CD4-positive, alpha-beta T cell treated with Interleukin-6 for 4 hours (primary cell): ENCODE results near the gene MYO10.

Experiments used
- DNase-seq: peaks from one replicate; pipeline ENCODE4 v3.0.0-alpha.2; 2020; ENCODE audit warnings: mixed read lengths

MYO10 gene

DNA sequence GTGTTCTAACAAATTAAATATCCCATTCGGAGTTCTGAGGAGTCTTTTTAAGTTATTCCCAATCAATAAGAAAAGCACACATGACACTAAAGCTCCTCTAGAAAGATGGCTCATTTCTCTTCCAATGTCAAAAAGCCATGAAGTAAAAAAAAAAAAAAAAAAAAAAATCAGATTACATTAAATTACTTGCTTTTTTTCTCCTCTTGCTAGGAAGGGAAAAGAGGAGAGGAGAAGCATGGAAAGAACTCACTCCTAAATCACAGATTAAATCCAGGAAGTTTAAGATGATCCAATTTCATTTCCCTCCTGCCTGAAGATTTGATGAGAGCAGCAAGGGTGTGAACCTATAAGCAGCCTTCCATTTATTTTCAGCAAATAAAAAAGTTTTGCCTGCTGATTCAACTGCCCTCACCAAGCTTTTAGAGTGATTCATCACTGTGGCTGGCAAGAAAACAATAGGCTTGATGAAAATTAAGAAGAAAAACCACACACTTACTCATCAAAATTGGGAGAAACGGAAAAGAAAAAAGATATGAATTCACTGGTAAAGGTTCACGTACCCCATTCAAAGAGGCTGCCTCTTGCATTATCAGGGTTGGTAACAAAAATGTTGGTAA is 19.7 kb downstream of the MYO10 start:
- DNase-seq = no peak

DNA sequence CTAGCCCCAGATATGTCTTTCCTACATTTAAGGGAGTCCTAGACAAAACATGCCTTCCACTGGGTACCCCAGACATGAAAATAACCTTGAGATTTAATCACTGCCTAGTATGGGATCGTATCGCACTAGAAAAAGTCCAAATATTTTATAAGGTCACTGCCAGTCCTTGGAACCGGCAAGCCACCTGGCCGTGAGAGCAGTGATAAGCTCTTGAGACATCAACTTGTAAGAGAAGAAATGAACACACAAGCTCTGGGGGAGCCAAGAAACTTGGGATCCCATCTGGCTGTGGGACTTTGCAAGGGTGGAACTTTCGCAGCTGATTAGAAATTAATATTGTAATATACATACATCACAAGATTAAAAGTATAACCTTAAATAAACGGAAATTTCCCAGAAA is 21.5 kb downstream of the MYO10 start:
- DNase-seq = no peak

- no peak for DNase-seq
These were observed 22.0 kb downstream of the MYO10 start for GRCh38 chr5:16914108-16914435.

DNA sequence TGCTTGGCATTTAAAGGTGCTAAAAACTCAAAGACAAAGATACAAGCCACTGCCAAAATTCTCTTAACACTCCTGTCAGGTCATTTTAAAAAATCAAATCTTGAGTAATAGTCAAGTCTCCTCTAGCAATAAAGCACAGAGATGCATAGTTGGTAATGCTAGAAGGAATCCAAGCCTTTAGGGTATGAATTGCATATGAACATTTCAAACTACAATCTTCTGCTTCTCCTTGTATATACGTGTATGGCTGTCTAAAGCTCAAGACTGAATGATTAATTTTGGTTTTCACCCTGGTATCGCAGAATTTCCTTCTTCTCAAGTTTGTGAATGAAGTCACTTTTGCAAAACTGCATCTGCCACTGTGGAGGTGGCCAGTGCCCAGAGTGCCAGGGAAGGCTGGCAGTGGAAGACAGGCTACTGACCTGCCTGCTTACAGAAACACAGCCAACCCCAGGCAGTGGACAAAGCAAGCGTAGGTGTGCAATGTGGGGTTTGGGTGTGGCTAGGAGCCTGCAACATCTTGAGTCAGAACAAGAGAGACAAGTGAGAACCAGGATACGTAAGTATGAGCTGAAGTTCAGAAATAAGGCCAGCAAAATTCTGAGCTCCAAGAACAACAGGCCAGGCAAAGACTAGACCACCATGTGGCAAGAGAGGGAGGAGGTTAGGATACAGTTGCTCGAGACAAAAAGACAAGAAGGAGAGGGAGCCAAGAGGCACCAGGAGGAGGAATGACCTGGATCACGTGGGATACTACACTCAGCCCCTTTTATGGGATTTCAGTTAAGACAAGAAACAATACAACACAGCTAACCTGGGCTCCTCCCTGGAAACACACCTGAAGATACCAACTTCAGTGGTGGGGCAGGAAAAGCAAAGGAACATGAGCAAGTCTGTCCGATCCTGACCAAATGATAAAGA is 22.6 kb downstream of the MYO10 start:
- no peak for DNase-seq

GRCh38 chr5:16912080-16912479 is 24.0 kb downstream of the MYO10 start:
- DNase-seq = no peak

DNA sequence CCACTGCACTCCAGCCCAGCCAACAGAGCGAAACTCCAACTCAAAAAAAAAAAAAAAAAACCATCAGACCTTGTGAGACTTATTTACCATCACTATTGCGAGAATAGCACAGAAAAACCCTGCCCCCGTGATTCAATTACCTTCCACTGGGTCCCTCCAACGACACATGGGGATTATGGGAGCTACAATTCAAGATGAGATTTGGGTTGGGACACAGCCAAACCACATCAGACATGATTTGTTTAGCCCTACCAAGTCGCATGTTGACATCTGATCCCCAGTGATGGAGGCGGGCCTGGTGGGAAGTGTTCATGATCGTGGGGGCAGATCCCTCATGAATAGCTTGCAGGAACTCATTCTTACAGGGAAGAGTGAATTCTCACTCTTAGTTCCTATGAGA is 26.6 kb downstream of the MYO10 start:
- DNase-seq = no peak

DNA sequence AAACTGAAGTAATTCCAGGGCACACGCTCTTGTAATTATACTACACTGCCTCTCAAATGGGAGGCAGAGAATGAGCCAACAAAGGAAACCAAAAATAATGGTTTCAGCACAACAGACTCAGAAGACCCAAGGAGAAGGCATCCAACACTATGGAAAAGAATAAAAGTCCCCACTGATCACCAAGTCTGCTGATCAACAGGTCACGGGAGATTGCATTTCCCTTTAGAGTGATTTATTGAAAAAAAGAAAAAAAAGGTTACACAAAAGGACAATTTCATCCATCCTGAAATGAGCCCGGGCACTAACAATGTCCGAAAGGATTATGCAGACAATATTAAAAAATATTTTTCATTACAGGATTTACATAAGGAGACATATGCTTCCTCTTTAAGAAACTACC is 28.8 kb downstream of the MYO10 start:
- DNase-seq = no peak

GRCh38 chr5:16906255-16906654 is 29.8 kb downstream of the MYO10 start:
- no peak for DNase-seq

DNA sequence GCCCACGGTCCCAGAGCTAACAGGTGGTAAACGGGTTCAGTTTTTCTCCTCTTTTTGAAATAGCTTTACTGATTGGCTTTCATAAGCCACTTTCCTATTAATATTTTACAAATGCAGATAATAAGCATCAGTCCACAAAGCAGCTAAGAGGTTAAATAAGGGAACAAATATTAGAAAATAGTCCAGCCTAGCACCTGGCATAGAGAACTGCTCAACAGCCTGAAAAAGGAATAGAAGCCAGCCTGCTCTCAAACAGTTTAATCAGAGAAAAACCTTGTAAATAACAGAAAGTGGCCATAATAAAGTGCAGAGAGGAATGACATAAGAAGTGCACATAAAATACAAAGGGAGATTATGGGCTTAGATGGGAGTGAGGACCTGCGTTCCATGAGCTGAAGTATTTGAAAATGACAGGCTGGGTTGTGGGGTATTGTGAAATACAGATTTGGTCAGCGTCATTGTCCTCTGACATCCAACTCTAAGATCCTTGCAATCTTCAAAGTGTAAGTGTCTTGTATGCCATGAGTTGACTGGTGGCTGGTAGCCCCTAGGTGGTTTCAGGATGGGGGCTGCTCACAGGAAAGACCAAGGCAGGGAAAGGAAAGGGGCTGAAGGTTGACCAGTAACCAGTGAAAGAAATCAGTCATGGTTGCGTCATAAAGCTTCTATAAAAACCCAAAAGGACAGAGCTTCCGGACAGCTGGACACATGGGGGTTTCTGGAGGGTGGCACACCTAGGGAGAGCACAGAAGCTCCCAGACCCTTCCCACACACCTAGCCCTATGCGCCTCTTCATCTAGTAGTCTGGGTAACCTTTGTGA is 32.4 kb downstream of the MYO10 start:
- no peak for DNase-seq

GRCh38 chr5:16902846-16903245 is 33.2 kb downstream of the MYO10 start:
- DNase-seq = no peak

GRCh38 chr5:16901021-16901644 is 35.0 kb downstream of the MYO10 start:
- DNase-seq = no peak

GRCh38 chr5:16899171-16899570 is 36.9 kb downstream of the MYO10 start:
- DNase-seq = no peak

DNA sequence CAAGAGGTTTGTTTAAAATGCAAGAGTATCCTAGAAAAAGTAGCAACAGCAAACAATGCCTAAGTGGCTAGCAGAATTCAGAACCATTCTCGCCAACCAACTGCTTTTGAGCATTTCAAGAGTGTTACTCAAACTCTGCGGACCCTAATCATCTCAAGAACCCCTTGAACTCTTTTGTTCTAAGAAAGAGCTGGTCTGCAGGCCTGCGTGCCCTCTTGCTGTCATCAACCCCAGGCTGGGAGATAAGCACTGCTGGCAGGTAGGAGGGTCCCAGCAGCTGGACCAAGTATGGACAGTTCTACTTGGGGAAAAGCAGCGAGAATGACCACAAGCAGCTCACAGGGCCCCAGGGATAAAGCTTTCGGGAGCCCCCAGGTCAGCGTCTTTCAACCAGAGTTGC is 38.3 kb downstream of the MYO10 start:
- no peak for DNase-seq

DNA sequence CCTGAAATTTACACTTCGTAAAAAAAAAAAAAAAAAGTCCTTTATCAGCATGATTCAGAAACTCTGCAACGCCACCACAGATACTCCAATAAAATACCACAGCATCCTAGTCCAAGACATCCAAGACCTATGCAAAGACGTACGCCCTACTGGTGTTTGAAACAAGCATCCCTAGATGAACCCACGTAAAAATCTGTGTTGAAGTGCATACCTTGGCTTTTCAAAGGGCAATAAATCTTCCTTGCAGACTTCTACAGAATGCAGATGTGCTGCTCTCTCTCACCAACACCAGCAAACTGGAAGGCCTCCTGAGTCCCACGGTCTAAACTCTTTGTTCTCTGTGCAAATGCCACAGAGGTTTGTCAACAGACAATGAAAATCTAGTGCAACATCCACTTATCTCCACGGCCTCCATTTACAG is 38.8 kb downstream of the MYO10 start:
- DNase-seq = no peak

DNA sequence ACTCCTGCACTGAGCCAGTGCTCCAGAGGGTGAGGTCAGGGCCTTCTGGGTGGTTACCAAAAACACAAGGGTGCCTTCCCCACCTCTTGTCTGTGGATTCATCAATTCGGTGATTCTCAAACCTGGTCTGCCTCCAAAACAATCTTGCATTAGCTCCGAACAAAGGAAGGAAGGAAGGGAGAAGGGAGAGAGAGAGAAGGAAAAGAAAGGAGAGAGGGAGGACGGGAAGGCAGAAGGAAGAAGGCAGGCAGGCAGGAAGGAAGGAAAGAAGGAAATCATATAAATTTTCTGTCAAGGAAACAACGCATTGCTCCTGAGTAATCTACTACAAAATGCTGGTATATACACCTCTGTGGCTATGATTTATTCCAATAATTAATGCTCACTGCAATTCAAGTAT is 39.3 kb downstream of the MYO10 start:
- DNase-seq = no peak

- no peak for DNase-seq
These were observed 41.6 kb downstream of the MYO10 start for GRCh38 chr5:16894236-16895057.

- no peak for DNase-seq
These were observed 45.1 kb downstream of the MYO10 start for GRCh38 chr5:16891033-16891432.

- no peak for DNase-seq
These were observed 46.0 kb downstream of the MYO10 start for GRCh38 chr5:16889972-16890519.

GRCh38 chr5:16889203-16889971 is 46.7 kb downstream of the MYO10 start:
- DNase-seq = no peak

- DNase-seq = no peak
These were observed 47.4 kb downstream of the MYO10 start for GRCh38 chr5:16888694-16889124.

DNA sequence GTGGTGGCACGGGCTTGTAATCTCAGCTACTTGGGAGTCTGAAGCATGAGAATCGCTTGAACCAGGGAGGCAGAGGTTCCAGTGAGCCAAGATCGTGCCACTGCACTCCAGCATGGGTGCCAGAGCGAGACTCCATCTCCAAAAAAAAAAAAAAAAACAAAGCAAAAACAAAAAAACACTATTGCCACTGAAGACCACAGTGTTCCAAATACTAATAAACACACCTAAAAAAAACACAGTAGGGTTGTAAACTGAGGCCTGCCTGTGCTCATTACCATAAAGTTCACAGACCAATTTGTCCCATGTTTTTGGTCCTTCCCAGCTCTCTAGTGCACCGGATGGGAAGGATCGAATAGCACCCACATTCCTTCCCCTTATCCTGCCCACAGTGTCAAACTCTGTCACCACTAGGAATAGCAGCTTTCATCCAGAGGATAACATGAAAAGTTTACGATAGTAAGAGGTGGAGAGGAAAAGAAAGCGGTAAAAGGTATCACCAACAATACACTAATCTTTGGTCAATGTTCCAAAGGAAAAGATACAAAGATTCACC is 49.2 kb downstream of the MYO10 start:
- no peak for DNase-seq
